H1 (cell line): ENCODE data around the gene IRGC. TPM values are rescaled to one million over a fixed set of nuclear protein-coding genes. Genes with fewer than 3 reads are reported as not detected.

ENCODE experiments used
- CTCF ChIA-PET: fragments of 300-600 bp; sonication (Branson Sonifier 250); formaldehyde crosslinking; loops from one replicate; lab custom pipeline; 2021; ENCODE audit not compliant: partially characterized antibody; lab: Charles Lee
- POLR2A ChIA-PET: fragments of 300-600 bp; sonication (Branson Sonifier 250); formaldehyde crosslinking; loops from one replicate; lab custom pipeline; 2021; ENCODE audit warnings: inconsistent platforms; ENCODE audit not compliant: partially characterized antibody; lab: Charles Lee
- DNase-seq, 2 experiments: peaks; one replicate each; pipeline versions ENCODE4 v3.0.0 to v3.0.0-alpha.2; 2010 to 2022; ENCODE audit warnings: low spot score in 2 of 2, low read depth in 1 of 2, mixed read lengths in 1 of 2
- FAIRE-seq: peaks from 2 replicates; lab custom pipeline; 2011; peaks lifted over from hg19 to GRCh38; lab: Jason Lieb, UNC
- H2AFZ ChIP-seq: 2 replicates; pipeline ENCODE4 v1.8.1; 2012; ENCODE audit warnings: low read length, inconsistent platforms
- H2AK5ac ChIP-seq: 2 replicates; pipeline ENCODE4 v1.6.1; 2013; ENCODE audit warnings: low read depth, low read length
- H2BK120ac ChIP-seq: replicated peaks from 2 replicates; pipeline ENCODE3; 2013; ENCODE audit warnings: low read depth, low read length, inconsistent platforms
- H2BK12ac ChIP-seq: 2 replicates; pipeline ENCODE4 v1.6.1; 2013; ENCODE audit warnings: low read depth, low read length
- H2BK15ac ChIP-seq: 2 replicates; pipeline ENCODE4 v1.6.1; 2013; ENCODE audit warnings: low read length
- H2BK20ac ChIP-seq: 2 replicates; pipeline ENCODE4 v1.6.1; 2013; ENCODE audit warnings: low read length
- H2BK5ac ChIP-seq: 2 replicates; pipeline ENCODE4 v1.6.1; 2013; ENCODE audit warnings: low read depth, low read length
- H3K14ac ChIP-seq: 2 replicates; pipeline ENCODE4 v1.6.1; 2013; ENCODE audit warnings: inconsistent platforms; ENCODE audit not compliant: insufficient read length
- H3K18ac ChIP-seq: 2 replicates; pipeline ENCODE4 v1.6.1; 2013; ENCODE audit warnings: low read length; ENCODE audit errors: extremely low read depth
- H3K23ac ChIP-seq: 2 replicates; pipeline ENCODE4 v1.6.1; 2013; ENCODE audit warnings: inconsistent platforms; ENCODE audit not compliant: insufficient read length
- H3K23me2 ChIP-seq: 2 replicates; pipeline ENCODE4 v1.6.1; 2013; ENCODE audit warnings: low read depth, low read length
- H3K27ac ChIP-seq: 2 replicates; pipeline ENCODE4 v1.6.1; 2011; ENCODE audit warnings: low read depth, low read length, inconsistent platforms
- H3K27me3 ChIP-seq, 4 experiments: replicated peaks in 1 of 4; 1 replicate in 1 of 4; 2 replicates in 3 of 4; pipeline versions ENCODE4 v1.6.1 to v1.8.1; 2011 to 2013; ENCODE audit warnings: low read length in 3 of 4, mild to moderate bottlenecking in 3 of 4, inconsistent platforms in 2 of 4, mixed read lengths in 2 of 4, moderate library complexity in 1 of 4; ENCODE audit not compliant: control insufficient read depth in 3 of 4, insufficient read depth in 3 of 4; ENCODE audit errors: extremely low read depth in 1 of 4
- H3K36me3 ChIP-seq, 4 experiments: 2 replicates each; pipeline versions ENCODE4 v1.6.1 to v1.8.1; 2011 to 2013; ENCODE audit warnings: mild to moderate bottlenecking in 4 of 4, low read length in 3 of 4, moderate library complexity in 2 of 4, control low read depth in 1 of 4, inconsistent platforms in 1 of 4; ENCODE audit not compliant: insufficient read depth in 4 of 4, control insufficient read depth in 2 of 4
- H3K4ac ChIP-seq: replicated peaks from 2 replicates; pipeline ENCODE3; 2013; ENCODE audit warnings: low read length, low read depth, mixed read lengths, inconsistent platforms; ENCODE audit not compliant: insufficient read length
- H3K4me1 ChIP-seq, 4 experiments: replicated peaks in 1 of 4; 1 replicate in 1 of 4; 2 replicates in 3 of 4; pipeline versions ENCODE4 v1.6.1 to v1.8.1; 2011 to 2013; ENCODE audit warnings: low read length in 3 of 4, inconsistent platforms in 2 of 4, mixed read lengths in 1 of 4; ENCODE audit not compliant: insufficient read depth in 4 of 4, control insufficient read depth in 3 of 4
- H3K4me2 ChIP-seq, 2 experiments: 2 replicates each; pipeline versions ENCODE4 v1.6.1 to v1.8.1; 2011 to 2013; ENCODE audit warnings: low read depth in 2 of 2, low read length in 2 of 2, control low read depth in 1 of 2, inconsistent platforms in 1 of 2, mild to moderate bottlenecking in 1 of 2; ENCODE audit not compliant: insufficient read depth in 1 of 2
- H3K4me3 ChIP-seq, 4 experiments: fragments of 200-600, 300-600 bp in 1 of 4; sonication (generic), shearing (Covaris generic), sonication (Bioruptor Twin) in 1 of 4; 2 replicates each; pipeline versions ENCODE4 v1.5.1 to v1.8.1; 2011 to 2016; ENCODE audit warnings: low read length in 4 of 4, low read depth in 3 of 4, control low read depth in 2 of 4, inconsistent platforms in 2 of 4, mild to moderate bottlenecking in 2 of 4, mixed read lengths in 1 of 4, moderate library complexity in 1 of 4; ENCODE audit not compliant: insufficient read depth in 2 of 4; ENCODE audit errors: extremely low read depth in 1 of 4
- H3K56ac ChIP-seq: replicated peaks from 2 replicates; pipeline ENCODE3; 2013; ENCODE audit warnings: low read depth, mild to moderate bottlenecking, mixed read lengths, low read length, inconsistent platforms; ENCODE audit not compliant: insufficient read length
- H3K79me1 ChIP-seq: 2 replicates; pipeline ENCODE4 v1.6.1; 2013; ENCODE audit warnings: low read depth, low read length, control low read depth
- H3K79me2 ChIP-seq, 2 experiments: 2 replicates each; pipeline versions ENCODE4 v1.6.1 to v1.8.1; 2012 to 2013; ENCODE audit warnings: low read length in 2 of 2, mild to moderate bottlenecking in 2 of 2, inconsistent platforms in 1 of 2; ENCODE audit not compliant: insufficient read depth in 2 of 2, control insufficient read depth in 1 of 2
- H3K9ac ChIP-seq, 4 experiments: replicated peaks in 1 of 4; 1 replicate in 1 of 4; 2 replicates in 3 of 4; pipeline versions ENCODE4 v1.6.1 to v1.8.1; 2011 to 2013; ENCODE audit warnings: low read depth in 3 of 4, low read length in 3 of 4, control low read depth in 2 of 4, mild to moderate bottlenecking in 2 of 4, moderate library complexity in 2 of 4, inconsistent platforms in 1 of 4; ENCODE audit errors: extremely low read depth in 1 of 4
- H3K9me3 ChIP-seq, 2 experiments: 2 replicates each; pipeline versions ENCODE4 v1.6.1 to v1.8.1; 2012 to 2013; ENCODE audit warnings: mild to moderate bottlenecking in 2 of 2, moderate library complexity in 2 of 2, control low read depth in 1 of 2, inconsistent platforms in 1 of 2, low read depth in 1 of 2, low read length in 1 of 2, mixed read lengths in 1 of 2; ENCODE audit not compliant: insufficient read depth in 2 of 2
- H4K20me1 ChIP-seq, 2 experiments: replicated peaks in 1 of 2; 2 replicates each; pipeline versions ENCODE3 to v1.8.1; 2011 to 2013; ENCODE audit warnings: inconsistent platforms in 2 of 2, low read length in 2 of 2, mild to moderate bottlenecking in 1 of 2; ENCODE audit not compliant: insufficient read depth in 2 of 2, control insufficient read depth in 1 of 2
- H4K5ac ChIP-seq: 2 replicates; pipeline ENCODE4 v1.6.1; 2013; ENCODE audit warnings: low read length, low read depth, mixed read lengths, inconsistent platforms; ENCODE audit not compliant: insufficient read length
- H4K8ac ChIP-seq: 2 replicates; pipeline ENCODE4 v1.8.0; 2013; ENCODE audit warnings: mild to moderate bottlenecking, moderate library complexity, low read length, inconsistent platforms; ENCODE audit not compliant: insufficient read depth; ENCODE audit errors: extremely low read depth
- H4K91ac ChIP-seq: replicated peaks from 2 replicates; pipeline ENCODE3; 2013; ENCODE audit warnings: low read length, mixed read lengths, inconsistent platforms; ENCODE audit not compliant: insufficient read length
- ASH2L ChIP-seq: fragments of 200-600, 300-600 bp; sonication (generic); IDR thresholded peaks from one replicate; pipeline ENCODE4 v1.7.1; 2017; ENCODE audit warnings: low read length
- CBX5 ChIP-seq: fragments of 300-800, 300-1000 bp; sonication (generic); IDR thresholded peaks from 2 replicates; pipeline ENCODE4 v1.7.1; 2016; ENCODE audit warnings: antibody characterized with exemption, low read length, low read depth
- CREB1 ChIP-seq: IDR thresholded peaks from 2 replicates; pipeline ENCODE4 v1.6.1; 2012; ENCODE audit warnings: inconsistent platforms
- CTBP2 ChIP-seq: IDR thresholded peaks from 2 replicates; pipeline ENCODE4 v1.7.0; 2011; ENCODE audit warnings: borderline replicate concordance, mild to moderate bottlenecking, moderate library complexity, mixed read lengths, low read length; ENCODE audit not compliant: insufficient read depth, insufficient read length
- EGR1 ChIP-seq: IDR thresholded peaks from 2 replicates; pipeline ENCODE4 v1.6.1; 2011; ENCODE audit warnings: low read depth, low read length, borderline replicate concordance
- FOSL1 ChIP-seq: IDR thresholded peaks from 2 replicates; pipeline ENCODE4 v1.6.1; 2011; ENCODE audit warnings: mild to moderate bottlenecking, low read depth, low read length, moderate library complexity; ENCODE audit not compliant: insufficient read depth
- HDAC2 ChIP-seq, 2 experiments: fragments of 300-600 bp in 1 of 2; sonication (generic) in 1 of 2; IDR thresholded peaks; 2 replicates each; pipeline ENCODE4 v1.6.1; 2011 to 2012; ENCODE audit warnings: low read depth in 2 of 2, low read length in 2 of 2, mild to moderate bottlenecking in 2 of 2, moderate library complexity in 2 of 2, borderline replicate concordance in 1 of 2, inconsistent platforms in 1 of 2
- KDM5A ChIP-seq: fragments of 200-600 bp; IDR thresholded peaks from 2 replicates; pipeline ENCODE4 v1.7.1; 2012; ENCODE audit warnings: mild to moderate bottlenecking, low read length, inconsistent platforms, mixed read lengths
- POU5F1 ChIP-seq: IDR thresholded peaks from 2 replicates; pipeline ENCODE4 v1.6.1; 2011; ENCODE audit warnings: low read depth, mild to moderate bottlenecking, low read length, moderate library complexity
- SIN3A ChIP-seq, 2 experiments: IDR thresholded peaks in 1 of 2; conservative IDR thresholded peaks in 1 of 2; 2 replicates each; pipeline ENCODE4 v1.6.1; 2011 to 2012; ENCODE audit warnings: low read length in 2 of 2, improper control_type of control experiment in 1 of 2, low read depth in 1 of 2, mild to moderate bottlenecking in 1 of 2
- SP4 ChIP-seq: IDR thresholded peaks from 2 replicates; pipeline ENCODE4 v1.6.1; 2012; ENCODE audit warnings: low read length, inconsistent platforms
- TBP ChIP-seq: IDR thresholded peaks from 2 replicates; pipeline ENCODE4 v1.6.1; 2011; ENCODE audit warnings: low read depth, low read length, improper control_type of control experiment
- TEAD4 ChIP-seq: IDR thresholded peaks from 2 replicates; pipeline ENCODE4 v1.6.1; 2012; ENCODE audit warnings: low read depth, low read length, inconsistent platforms, mixed read lengths
- USF2 ChIP-seq: IDR thresholded peaks from 2 replicates; pipeline ENCODE4 v1.6.1; 2011; ENCODE audit warnings: low read length, improper control_type of control experiment
- WGBS, 2 experiments: shearing (Covaris generic) in 1 of 2; methylation state at CpG; one replicate each; pipeline versions ENCODE4 v1.1.6 to v1.1.7; 2013 to 2015; ENCODE audit warnings: low lambda C conversion rate in 2 of 2, mixed read lengths in 2 of 2, inconsistent platforms in 1 of 2, low coverage in 1 of 2, missing lambda C conversion rate in 1 of 2; ENCODE audit not compliant: insufficient replicate concordance in 2 of 2, insufficient coverage in 1 of 2, insufficient read length in 1 of 2; ENCODE audit errors: extremely low coverage in 1 of 2, missing lambda C conversion rate in 1 of 2; 5-methylcytosine and 5-hydroxymethylcytosine counted together
- polyA plus RNA-seq, 7 experiments: library from polyadenylated mRNA; depleted of rRNA in 3 of 7; stranded (reverse) in 5 of 7; unstranded in 2 of 7; fragments of >200 nt in 5 of 7; fragments of 200-250 nt in 2 of 7; gene quantifications; 1 replicate in 5 of 7; 2 replicates in 1 of 7; 4 replicates in 1 of 7; pipeline versions ENCODE4 v1.2.1 to v1.2.3, GENCODE V29; 2011 to 2013; ENCODE audit warnings: missing spikeins in 2 of 7, mixed read lengths in 2 of 7
- total RNA-seq: library from RNA; stranded (reverse); fragmentation: NEBNext Ultra II Directional; extraction: Animal tissue kit (Norgen Biotek cat#: 25700); gene quantifications from 2 replicates; pipeline ENCODE4 v1.2.1, GENCODE V29; 2021

IRGC gene
- total and polyA plus RNA-seq, 2 of the 8 experiments (the other 6 are each of a cell fraction or from before 2014, with no cell fraction given) = not detected

GRCh38 chr19:43683905-43684304 is 32.0 kb upstream of the IRGC start:
- Histone ChIP-seq H3K9ac (no peak overlapping the region), H3K23me2 (no peaks in the 10 kb centered on the region), H2AFZ (no peak overlapping the region), H3K4me1 (peaks cover 0 to 2% (median 0%) of the 10 kb centered on the region in 4 experiments; a peak in 2 of 7 replicates), H3K79me2 (no peaks in the 10 kb centered on the region), H3K56ac (no peak overlapping the region), H2BK5ac (no peak overlapping the region), H2BK12ac (no peak overlapping the region), H3K4ac (no peak overlapping the region), H4K5ac (no peak overlapping the region), H3K27me3 (no peaks in the 10 kb centered on the region), H2BK120ac (no peak overlapping the region), H3K23ac (no peak overlapping the region), H2BK20ac (no peak overlapping the region), H2BK15ac (no peak overlapping the region), H2AK5ac (no peak overlapping the region), H4K91ac (no peak overlapping the region), H3K4me3 (no peak overlapping the region), H3K18ac (no peak overlapping the region), H3K14ac (no peak overlapping the region), H3K4me2 (no peak overlapping the region), H4K8ac (no peak overlapping the region), H3K27ac (no peak overlapping the region), H3K79me1 (no peaks in the 10 kb centered on the region), H3K36me3 (no peaks in the 10 kb centered on the region), H4K20me1 (no peaks in the 10 kb centered on the region), H3K9me3 (no peaks in the 10 kb centered on the region)
- 61% methylated on average over 2 of the region's 2 CpGs; no CpG with 5 or more reads in 1 of the 2 experiments for WGBS, 2 experiments
- CTCF ChIA-PET = no interaction called here
- FAIRE-seq (no peak), DNase-seq (no peak)
- POLR2A ChIA-PET = no interaction called here
- no peak for TF ChIP-seq EGR1
- TF ChIP-seq SIN3A (conservative IDR thresholded peaks at IDR 0.05 in 1 of 2, IDR thresholded peaks at IDR 0.05 in 1 of 2; ENCODE audit: low read depth in 1 of 2, low read length in 2 of 2) = no peak
- no peak for TF ChIP-seq CTBP2
- TF ChIP-seq KDM5A = no peak
- no peak for TF ChIP-seq CREB1
- TF ChIP-seq SP4 = no peak
- TF ChIP-seq USF2 = no peak
- no peak for TF ChIP-seq CBX5
- TF ChIP-seq TEAD4 = no peak
- TF ChIP-seq FOSL1 = no peak
- no peak for TF ChIP-seq TBP
- no peak for TF ChIP-seq POU5F1
- TF ChIP-seq ASH2L = no peak
- no peak for TF ChIP-seq HDAC2 (IDR thresholded peaks at IDR 0.05; ENCODE audit: borderline replicate concordance in 1 of 2, low read depth in 2 of 2, low read length in 2 of 2)
